Skeletal muscle tissue (tissue), 4 donors: ENCODE data around the gene PRKAG1. TPM values are rescaled to one million over a fixed set of nuclear protein-coding genes. Genes with fewer than 3 reads are reported as not detected.
"Not testable (repeated sequence)": the region's sequence is repeated elsewhere in the genome, so short reads cannot be mapped to it uniquely, and the experiment has no call there.

Experiments used
- H3K27ac ChIP-seq: one replicate; pipeline ENCODE4 v1.7.0; 2013; ENCODE audit warnings: mild to moderate bottlenecking, low read depth, low read length, inconsistent platforms
- H3K27me3 ChIP-seq, 3 donors: one replicate each; pipeline ENCODE4 v1.7.0; 2013; ENCODE audit warnings: low read length in 3 of 3; ENCODE audit not compliant: control insufficient read depth in 3 of 3, insufficient read depth in 3 of 3
- H3K36me3 ChIP-seq, 3 donors: one replicate each; pipeline ENCODE4 v1.7.0; 2013; ENCODE audit warnings: low read length in 3 of 3; ENCODE audit not compliant: control insufficient read depth in 3 of 3, insufficient read depth in 3 of 3
- H3K4me1 ChIP-seq, 3 donors: one replicate each; pipeline ENCODE4 v1.7.0; 2013; ENCODE audit warnings: low read length in 3 of 3, mild to moderate bottlenecking in 3 of 3; ENCODE audit not compliant: control insufficient read depth in 3 of 3, insufficient read depth in 3 of 3
- H3K4me3 ChIP-seq, 3 donors: one replicate each; pipeline ENCODE4 v1.7.0; 2013; ENCODE audit warnings: low read length in 3 of 3
- H3K9ac ChIP-seq, 3 donors: one replicate each; pipeline ENCODE4 v1.7.0; 2013; ENCODE audit warnings: low read length in 3 of 3, mild to moderate bottlenecking in 3 of 3, moderate library complexity in 2 of 3, low read depth in 1 of 3
- H3K9me3 ChIP-seq, 3 donors: one replicate each; pipeline ENCODE4 v1.7.0; 2013; ENCODE audit warnings: low read length in 3 of 3; ENCODE audit not compliant: control insufficient read depth in 3 of 3
- total RNA-seq: library from RNA; depleted of rRNA; stranded (reverse); fragments of >200 nt; gene quantifications from one replicate; pipeline ENCODE4 v1.2.3, GENCODE V29; 2014
- donor health status: Osteomylitis.

PRKAG1 gene
- total RNA-seq: 41.8 TPM

DNA sequence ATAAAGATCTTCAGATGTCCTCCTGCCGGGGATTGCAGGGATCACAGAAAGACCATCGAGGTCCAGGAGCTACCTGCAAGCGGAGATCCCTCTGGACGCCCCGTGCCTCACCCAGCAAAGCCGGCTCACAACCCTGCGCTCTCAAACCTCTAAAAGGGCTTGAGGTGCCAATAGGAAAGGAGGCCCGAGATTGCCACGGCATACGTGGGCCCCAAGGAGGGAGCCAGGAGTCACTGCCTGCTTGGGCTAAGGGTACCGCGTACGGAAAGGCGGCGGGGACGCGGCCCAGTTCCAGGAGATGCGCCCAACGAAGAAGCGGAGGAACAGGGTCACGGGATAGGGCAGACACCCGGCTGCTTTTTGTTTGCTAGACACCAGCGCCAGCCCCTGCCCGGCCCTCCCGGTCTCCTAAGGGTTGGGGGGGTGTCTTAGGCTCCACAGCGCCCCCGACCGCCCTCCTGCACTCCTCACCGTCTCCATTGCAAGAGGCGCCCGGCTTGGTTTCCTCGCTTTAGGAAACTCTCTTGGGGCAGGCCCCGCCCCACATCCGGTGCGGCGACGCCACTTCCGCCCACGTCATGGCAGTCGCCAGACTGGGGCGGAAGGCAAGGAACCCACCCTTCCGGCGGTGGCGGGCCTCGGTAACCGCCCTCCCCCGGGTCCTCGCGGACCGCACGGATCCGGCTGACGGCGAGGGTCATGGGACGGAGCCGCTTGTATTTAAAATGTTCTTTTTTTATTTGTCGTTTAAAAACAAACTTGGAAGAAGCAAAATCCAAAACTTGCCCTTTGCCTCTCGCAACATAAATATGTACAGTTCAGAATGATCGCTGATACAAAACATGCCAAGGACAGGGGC lies at the start of gene PRKAG1:
Gene PRKAG1 (minus strand): TSS at position 516 of the 859 bp plus-strand sequence. CDS start 36 bp downstream, at position 480.
- Histone ChIP-seq H3K27ac (peak within 1 kb of the TSS; percentile 99), H3K9me3 (no peaks in the 10 kb centered on the region), H3K36me3 (peaks cover 21 to 23% (median 22%) of the 10 kb centered on the region in 3 donors), H3K4me3 (peak within 1 kb of the TSS; percentile 83 to 98 (median 93)), H3K9ac (peak within 1 kb of the TSS; percentile 90 to 99 (median 93)), H3K4me1 (peaks cover 17 to 51% (median 29%) of the 10 kb centered on the region in 3 donors), H3K27me3 (no peaks in the 10 kb centered on the region)

DNA sequence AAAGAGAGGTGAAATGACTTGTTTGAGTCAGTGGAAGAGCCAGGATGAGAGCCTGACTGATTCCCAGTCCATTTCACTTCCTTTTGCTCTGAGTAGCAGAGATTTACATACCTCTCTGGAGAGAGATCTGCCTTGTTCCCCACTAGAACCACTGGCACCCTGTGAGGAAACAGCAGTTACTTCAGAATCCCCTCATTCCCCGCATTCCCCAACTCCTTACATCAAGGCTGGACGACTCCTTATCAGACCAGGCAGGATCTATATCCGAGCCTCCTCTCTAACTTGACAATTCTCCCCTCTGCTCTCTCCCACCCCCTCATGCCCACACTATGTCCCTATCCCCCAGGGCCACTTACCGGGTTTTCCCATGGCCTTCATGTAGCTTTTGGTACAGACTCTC lies 47.5 kb upstream of the PRKAG1 start:
- H3K36me3 ChIP-seq: no peaks in the 10 kb centered on the region

DNA sequence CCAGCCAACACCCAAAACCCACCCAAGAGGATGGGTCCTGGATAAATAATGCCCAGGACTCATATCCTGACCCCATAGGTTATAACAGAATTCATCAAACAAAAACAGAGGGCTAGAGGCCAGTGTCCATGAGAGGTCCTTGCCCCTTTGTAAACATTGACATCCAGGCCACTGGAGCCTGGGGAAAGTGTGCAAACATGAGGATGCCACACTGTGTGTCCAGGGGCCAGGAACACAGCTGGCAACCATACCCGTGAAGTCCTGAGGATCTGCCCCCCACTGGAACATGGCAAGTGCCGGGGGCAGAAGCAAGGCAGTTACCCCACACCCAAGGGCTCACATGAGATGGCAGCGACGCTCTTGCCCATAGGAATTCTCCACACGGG lies 46.2 kb upstream of the PRKAG1 start:
- H3K27me3 ChIP-seq: no peaks in the 10 kb centered on the region
- H3K4me3 ChIP-seq: no peak overlapping the region
- peaks cover 14 to 27% (median 19%) of the 10 kb centered on the region in 3 donors for H3K4me1 ChIP-seq
- no peak overlapping the region for H3K9ac ChIP-seq
- H3K9me3 ChIP-seq: no peaks in the 10 kb centered on the region
- H3K36me3 ChIP-seq: no peaks in the 10 kb centered on the region
- H3K27ac ChIP-seq: no peak overlapping the region

More for the DNA sequence above, 47.5 kb upstream of the PRKAG1 start:
- no peaks in the 10 kb centered on the region for H3K27me3 ChIP-seq
- no peaks in the 10 kb centered on the region for H3K9me3 ChIP-seq
- no peak overlapping the region for H3K4me3 ChIP-seq
- H3K9ac ChIP-seq: no peak overlapping the region
- peaks cover 17 to 28% (median 23%) of the 10 kb centered on the region in 3 donors for H3K4me1 ChIP-seq
- no peak overlapping the region for H3K27ac ChIP-seq

DNA sequence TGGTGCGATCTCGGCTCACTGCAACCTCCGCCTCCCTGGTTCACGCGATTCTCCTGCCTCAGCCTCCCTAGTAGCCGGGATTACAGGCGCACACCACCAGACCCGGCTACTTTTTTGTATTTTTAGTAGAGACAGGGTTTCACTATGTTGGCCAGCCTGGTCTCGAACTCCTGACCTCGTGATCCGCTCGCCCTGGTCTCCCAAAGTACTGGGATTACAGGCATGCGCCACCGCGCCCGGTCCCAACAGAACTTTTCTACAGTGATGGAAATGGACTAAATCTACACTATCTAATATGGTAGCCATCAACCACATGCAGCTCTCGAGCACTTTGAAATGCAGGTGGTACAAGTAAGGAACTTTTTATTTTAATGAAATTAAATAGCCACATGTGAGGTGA lies 43.3 kb upstream of the PRKAG1 start:
- H3K4me1 ChIP-seq: peaks cover 28 to 38% (median 29%) of the 10 kb centered on the region in 3 donors
- H3K9me3 ChIP-seq, H3K4me3 ChIP-seq, H3K27ac ChIP-seq, H3K36me3 ChIP-seq, H3K27me3 ChIP-seq: not testable (repeated sequence)
- peak overlapping the region in 2 of 3 donors; percentile 87 to 99 for H3K9ac ChIP-seq

DNA sequence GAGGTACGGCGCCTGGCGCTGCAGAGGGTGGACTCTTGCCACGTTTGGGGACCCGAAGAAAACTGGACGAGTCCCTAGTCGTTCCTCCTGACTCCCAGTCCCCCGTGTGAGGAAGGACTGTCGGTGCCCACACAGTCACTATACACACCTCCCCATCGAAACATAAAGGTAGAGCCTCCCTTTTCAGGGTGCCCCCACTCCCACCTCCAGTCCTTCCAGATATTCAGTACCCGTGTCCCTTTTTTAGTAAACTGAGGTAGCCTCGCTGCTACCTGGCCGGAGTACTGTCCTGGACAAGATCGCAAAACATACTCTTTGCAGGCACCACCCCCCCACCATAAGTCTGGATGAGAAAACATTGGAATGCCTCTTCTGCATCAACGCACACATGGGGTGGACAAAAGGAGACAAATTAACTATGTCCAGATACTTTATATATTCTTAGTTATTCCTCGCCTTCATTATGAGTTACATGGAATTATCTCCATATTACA lies 42.6 kb upstream of the PRKAG1 start:
- no peaks in the 10 kb centered on the region for H3K9me3 ChIP-seq
- peaks cover 35 to 45% (median 36%) of the 10 kb centered on the region in 3 donors for H3K4me1 ChIP-seq
- peak overlapping the region; percentile 92 for H3K27ac ChIP-seq
- no peaks in the 10 kb centered on the region for H3K36me3 ChIP-seq
- H3K27me3 ChIP-seq: no peaks in the 10 kb centered on the region
- H3K4me3 ChIP-seq: peak overlapping the region; percentile 94 to 95 (median 95)
- H3K9ac ChIP-seq: peak overlapping the region; percentile 87 to 99 (median 97)

DNA sequence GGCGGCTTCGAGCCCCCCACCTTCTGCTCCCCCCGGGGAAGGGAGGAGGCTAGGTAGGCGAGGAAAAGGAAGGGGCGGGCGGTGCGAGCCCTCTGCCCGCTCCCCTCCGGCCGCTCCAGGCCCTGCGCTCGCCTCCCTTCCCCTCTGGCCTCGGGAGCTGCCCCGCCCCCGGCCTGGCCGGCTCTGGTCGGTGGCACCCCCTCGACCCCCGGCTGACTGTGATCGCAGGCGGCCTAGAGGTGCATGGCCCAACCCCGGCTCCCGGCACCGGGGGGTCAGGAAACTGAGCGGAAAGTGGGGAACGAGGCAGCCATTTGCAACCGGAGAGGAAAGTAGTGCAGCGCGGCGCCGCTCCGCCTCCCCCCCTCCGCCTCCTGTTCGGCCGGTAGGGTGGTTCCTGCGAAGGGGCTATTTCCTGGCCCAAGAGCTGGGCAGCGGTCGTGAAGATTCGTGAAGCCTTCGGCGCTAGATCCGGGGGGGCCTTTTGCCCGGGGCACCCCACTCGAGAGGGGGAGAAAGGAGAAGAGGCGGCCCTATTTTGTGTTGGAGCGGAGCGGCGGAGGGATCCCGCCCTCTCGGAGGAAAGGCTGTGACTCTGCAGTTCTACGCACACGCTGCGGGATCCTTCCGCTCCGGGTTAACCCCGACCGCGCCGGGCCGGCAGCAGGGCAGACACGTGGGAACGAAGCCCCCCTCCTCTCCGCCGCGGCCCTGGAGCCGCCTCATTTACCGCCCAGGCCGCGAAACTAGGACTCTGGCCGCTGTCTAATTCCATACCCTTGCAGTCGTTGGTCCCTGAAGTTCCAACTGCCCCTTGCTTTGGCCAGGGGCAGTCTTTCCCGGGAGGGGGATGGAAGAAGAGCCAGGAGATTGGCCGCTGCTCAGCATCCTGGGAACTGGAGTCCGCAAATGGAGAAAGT lies 41.9 kb upstream of the PRKAG1 start, which contains the start of gene KMT2D:
Gene KMT2D (minus strand): TSS at position 558 of the 920 bp plus-strand sequence. CDS start 5,470 bp downstream, outside the sequence.
- no peaks in the 10 kb centered on the region for H3K36me3 ChIP-seq
- H3K27me3 ChIP-seq: no peaks in the 10 kb centered on the region
- peak within 1 kb of the TSS; percentile 87 to 99 (median 97) for H3K9ac ChIP-seq
- peak within 1 kb of the TSS; percentile 92 for H3K27ac ChIP-seq
- H3K4me1 ChIP-seq: peaks cover 42 to 52% (median 43%) of the 10 kb centered on the region in 3 donors
- H3K9me3 ChIP-seq: no peaks in the 10 kb centered on the region
- peak within 1 kb of the TSS; percentile 94 to 95 (median 95) for H3K4me3 ChIP-seq

DNA sequence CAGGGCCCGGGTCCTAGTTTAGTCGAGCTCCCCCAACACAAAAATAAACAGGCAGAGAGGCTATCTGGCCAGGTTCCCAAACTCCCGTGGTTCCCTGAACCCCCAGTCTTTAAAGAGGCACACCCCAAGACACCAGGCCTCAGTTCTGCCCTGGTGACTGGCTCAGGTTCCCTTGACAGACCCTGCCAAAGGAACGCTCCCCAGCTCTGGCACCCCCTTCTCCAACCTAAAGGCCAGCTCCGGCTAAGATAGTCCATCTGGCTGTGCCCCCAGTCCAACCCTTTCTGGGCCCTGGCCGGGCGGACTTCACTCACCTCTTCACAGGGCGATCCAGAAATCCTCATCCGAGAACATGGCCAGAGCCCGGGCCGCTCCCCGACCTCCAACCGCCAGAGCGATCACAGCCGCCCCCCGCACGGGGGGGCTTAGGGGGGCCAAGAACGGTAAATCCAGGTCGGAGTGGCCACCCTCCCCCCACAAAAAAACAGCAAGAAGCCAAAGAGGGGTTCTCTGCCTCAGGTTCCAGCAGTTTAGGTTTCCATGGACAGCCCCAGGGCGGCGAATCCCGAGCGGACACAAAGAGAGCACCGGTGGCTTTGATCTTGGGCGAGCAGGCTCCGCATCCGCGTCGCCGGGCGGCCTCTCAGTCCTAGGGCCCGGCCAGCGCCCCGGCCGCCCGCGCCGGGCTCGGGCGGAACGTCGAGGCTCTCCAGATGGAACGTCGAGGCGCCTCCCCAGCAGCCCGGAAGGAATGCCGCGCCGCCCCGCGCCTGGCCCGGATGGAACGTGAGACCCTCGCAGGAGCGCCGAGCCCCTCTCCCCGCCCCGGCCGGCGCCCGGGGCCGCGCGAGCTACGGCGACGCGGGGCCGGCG lies 41.0 kb upstream of the PRKAG1 start:
- H3K9ac ChIP-seq: peak overlapping the region; percentile 87 to 99 (median 97)
- no peaks in the 10 kb centered on the region for H3K9me3 ChIP-seq
- H3K4me3 ChIP-seq: peak overlapping the region; percentile 93 to 95 (median 94)
- H3K27me3 ChIP-seq: no peaks in the 10 kb centered on the region
- peak overlapping the region; percentile 92 for H3K27ac ChIP-seq
- H3K4me1 ChIP-seq: peaks cover 48 to 62% (median 52%) of the 10 kb centered on the region in 3 donors
- peaks cover 4 to 6% (median 6%) of the 10 kb centered on the region in 3 donors for H3K36me3 ChIP-seq

DNA sequence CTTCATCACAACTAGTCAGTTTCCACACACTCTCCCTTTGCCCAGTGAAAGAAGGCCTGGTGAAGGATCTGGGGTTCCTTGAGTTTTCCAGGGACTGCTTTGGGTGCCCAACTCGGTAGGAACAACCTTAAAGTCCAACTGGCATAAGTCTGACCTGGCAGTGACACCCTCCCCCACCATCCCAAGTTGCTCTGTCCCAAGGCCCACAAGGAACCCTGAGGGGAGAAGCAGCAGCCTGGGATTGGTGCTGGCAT lies 40.4 kb upstream of the PRKAG1 start:
- H3K4me1 ChIP-seq: peaks cover 48 to 64% (median 53%) of the 10 kb centered on the region in 3 donors
- peak overlapping the region; percentile 92 for H3K27ac ChIP-seq
- H3K36me3 ChIP-seq: peaks cover 9 to 12% (median 11%) of the 10 kb centered on the region in 3 donors
- H3K9me3 ChIP-seq: no peaks in the 10 kb centered on the region
- no peaks in the 10 kb centered on the region for H3K27me3 ChIP-seq
- H3K4me3 ChIP-seq: peak overlapping the region; percentile 93 to 95 (median 94)
- H3K9ac ChIP-seq: peak overlapping the region; percentile 87 to 99 (median 97)
